HG02642 (cell line): ENCODE measurements around the gene HAO1.
"Not testable (repeated sequence)": the region's sequence is repeated elsewhere in the genome, so short reads cannot be mapped to it uniquely, and the experiment has no call there.

Experiments used
- ATAC-seq: cut with Tn5 transposase; IDR thresholded peaks from one replicate; pipeline ENCODE4 v1.9.1; 2021; ENCODE audit warnings: mild to moderate bottlenecking; ENCODE audit not compliant: unreplicated experiment, poor library complexity

The HAO1 gene

GRCh38 chr20:7940341-7940740 is at the start of gene HAO1:
TSS of gene HAO1 (minus strand) at chr20:7940458. CDS start at chr20:7940422, 36 bp downstream.
- ATAC-seq = no peak

GRCh38 chr20:7989379-7989778 is 49.1 kb upstream of the HAO1 start:
- no peak for ATAC-seq

- ATAC-seq = no peak
Measured at GRCh38 chr20:7985916-7986315, 45.7 kb upstream of the HAO1 start.

- no peak for ATAC-seq
Measured at GRCh38 chr20:7984192-7984591, 43.9 kb upstream of the HAO1 start.

GRCh38 chr20:7981374-7981773 is 41.1 kb upstream of the HAO1 start:
- ATAC-seq = no peak

- ATAC-seq = peak; percentile 65
Measured at GRCh38 chr20:7980332-7981046, 40.2 kb upstream of the HAO1 start.

GRCh38 chr20:7977709-7978108 is 37.5 kb upstream of the HAO1 start:
- ATAC-seq = no peak

- no peak for ATAC-seq
Measured at GRCh38 chr20:7975851-7976414, 35.7 kb upstream of the HAO1 start.

- ATAC-seq = no peak
Measured at GRCh38 chr20:7974785-7975435, 34.7 kb upstream of the HAO1 start.

- ATAC-seq = no peak
Measured at GRCh38 chr20:7971536-7972280, 31.4 kb upstream of the HAO1 start.

- ATAC-seq = no peak
Measured at GRCh38 chr20:7967199-7967844, 27.1 kb upstream of the HAO1 start.

- no peak for ATAC-seq
Measured at GRCh38 chr20:7966176-7966575, 25.9 kb upstream of the HAO1 start.

- ATAC-seq = no peak
Measured at GRCh38 chr20:7959484-7959883, 19.2 kb upstream of the HAO1 start.

GRCh38 chr20:7956561-7956960 is 16.3 kb upstream of the HAO1 start:
- ATAC-seq = not testable (repeated sequence)

- no peak for ATAC-seq
Measured at GRCh38 chr20:7950387-7950786, 10.1 kb upstream of the HAO1 start.

GRCh38 chr20:7943891-7944290 is 3.6 kb upstream of the HAO1 start:
- ATAC-seq = no peak

- ATAC-seq = no peak
Measured at GRCh38 chr20:7939663-7940062, 595 bp downstream of the HAO1 start.

GRCh38 chr20:7938058-7938457 is 2.2 kb downstream of the HAO1 start:
- no peak for ATAC-seq

GRCh38 chr20:7937328-7937727 is 2.9 kb downstream of the HAO1 start:
- no peak for ATAC-seq

- no peak for ATAC-seq
Measured at GRCh38 chr20:7935027-7935551, 5.2 kb downstream of the HAO1 start.
